Neural cell (in vitro differentiated cells): Measurements from ENCODE around the gene LRRK1. TPM values are rescaled to one million over a fixed set of nuclear protein-coding genes. Genes with fewer than 3 reads are reported as not detected.

Experiments used
- H2AFZ ChIP-seq: fragments of 200-600, 300-800 bp; sonication (generic), shearing (Covaris generic); 2 replicates; pipeline ENCODE4 v1.6.0; 2014; ENCODE audit warnings: low read depth, mild to moderate bottlenecking, antibody characterized with exemption, low read length, moderate library complexity
- H3F3A ChIP-seq: fragments of 200-600 bp; shearing (Covaris generic); 2 replicates; pipeline ENCODE4 v1.6.1; 2016; ENCODE audit warnings: mild to moderate bottlenecking, moderate library complexity, mixed read lengths, antibody characterized with exemption, low read length; ENCODE audit not compliant: insufficient read depth, poor library complexity, severe bottlenecking
- H3K27ac ChIP-seq: fragments of 200-600, 300-800 bp; sonication (generic), shearing (Covaris generic); 2 replicates; pipeline ENCODE4 v1.5.1; 2014; ENCODE audit warnings: mild to moderate bottlenecking, low read length, moderate library complexity
- H3K27me3 ChIP-seq: fragments of 300-800, 200-600 bp; sonication (generic), shearing (Covaris generic); 2 replicates; pipeline ENCODE4 v1.6.0; 2014; ENCODE audit warnings: mild to moderate bottlenecking, low read depth, low read length, moderate library complexity; ENCODE audit not compliant: insufficient read depth
- H3K36me3 ChIP-seq: fragments of 300-800, 200-600 bp; sonication (generic), shearing (Covaris generic); 2 replicates; pipeline ENCODE4 v1.5.1; 2014; ENCODE audit warnings: mild to moderate bottlenecking, antibody characterized with exemption, low read length, moderate library complexity; ENCODE audit not compliant: insufficient read depth
- H3K4me2 ChIP-seq: fragments of 300-800, 200-600 bp; sonication (generic), shearing (Covaris generic); 2 replicates; pipeline ENCODE4 v1.6.0; 2014; ENCODE audit warnings: mild to moderate bottlenecking, low read length
- H3K4me3 ChIP-seq: fragments of 300-800, 200-600 bp; sonication (generic), shearing (Covaris generic); 2 replicates; pipeline ENCODE4 v1.5.1; 2014; ENCODE audit warnings: mild to moderate bottlenecking, low read length, moderate library complexity
- H3K79me2 ChIP-seq: fragments of 200-600 bp; shearing (Covaris generic); replicated peaks from 2 replicates; pipeline ENCODE4 v1.6.0; 2014; ENCODE audit warnings: mild to moderate bottlenecking, low read length, moderate library complexity; ENCODE audit not compliant: insufficient read depth
- H3K9ac ChIP-seq: fragments of 300-800, 200-600 bp; sonication (generic), shearing (Covaris generic); 2 replicates; pipeline ENCODE4 v1.6.1; 2016; ENCODE audit warnings: mild to moderate bottlenecking, low read length, mixed read lengths
- H3K9me2 ChIP-seq: fragments of 200-600 bp; shearing (Covaris generic); 2 replicates; pipeline ENCODE4 v1.6.1; 2016; ENCODE audit warnings: mild to moderate bottlenecking, low read length, mixed read lengths; ENCODE audit not compliant: insufficient read depth
- H3K9me3 ChIP-seq: fragments of 200-600, 300-800 bp; sonication (generic), shearing (Covaris generic); 2 replicates; pipeline ENCODE4 v1.6.1; 2016; ENCODE audit warnings: mild to moderate bottlenecking, mixed run types, low read length, moderate library complexity, mixed read lengths
- H4K20me1 ChIP-seq: fragments of 200-600 bp; shearing (Covaris generic); 2 replicates; pipeline ENCODE4 v1.6.1; 2016; ENCODE audit warnings: mild to moderate bottlenecking, mixed run types; ENCODE audit not compliant: insufficient read depth
- EP300 ChIP-seq: fragments of 450-650 bp; conservative IDR thresholded peaks from 2 replicates; pipeline ENCODE4 v1.6.1; 2014; ENCODE audit warnings: antibody characterized with exemption, mild to moderate bottlenecking, moderate library complexity; ENCODE audit not compliant: poor library complexity, severe bottlenecking
- EZH2 ChIP-seq: fragments of 200-600, 300-800 bp; shearing (Covaris generic), sonication (generic); IDR thresholded peaks from 2 replicates; pipeline ENCODE4 v1.6.1; 2014; ENCODE audit warnings: antibody characterized with exemption, low read length, borderline replicate concordance, mild to moderate bottlenecking; ENCODE audit not compliant: insufficient read depth, poor library complexity, severe bottlenecking
- MXI1 ChIP-seq: fragments of 450-650 bp; conservative IDR thresholded peaks from 2 replicates; pipeline ENCODE4 v1.6.1; 2014; ENCODE audit warnings: antibody characterized with exemption, mild to moderate bottlenecking; ENCODE audit not compliant: poor library complexity, severe bottlenecking
- POLR2AphosphoS5 ChIP-seq: IDR thresholded peaks from 2 replicates; pipeline ENCODE4 v1.6.1; 2012
- RAD21 ChIP-seq: fragments of 450-650 bp; conservative IDR thresholded peaks from 2 replicates; pipeline ENCODE4 v1.6.1; 2014; ENCODE audit warnings: antibody characterized with exemption, mild to moderate bottlenecking, moderate library complexity
- SMC3 ChIP-seq: fragments of 450-650 bp; conservative IDR thresholded peaks from 2 replicates; pipeline ENCODE4 v1.6.1; 2014; ENCODE audit warnings: antibody characterized with exemption, mild to moderate bottlenecking, moderate library complexity; ENCODE audit not compliant: poor library complexity
- TAF1 ChIP-seq: IDR thresholded peaks from 2 replicates; pipeline ENCODE4 v1.6.1; 2012; ENCODE audit warnings: low read depth
- polyA plus RNA-seq: library from polyadenylated mRNA; depleted of rRNA; stranded (reverse); fragments of >200 nt; gene quantifications from 2 replicates; pipeline ENCODE4 v1.2.3, GENCODE V29; 2014
- TF ChIP-seq, protein P1 (sequence below): IDR thresholded peaks from 2 replicates; pipeline ENCODE4 v1.6.1; 2012; ENCODE audit warnings: borderline replicate concordance
- TF ChIP-seq, protein P2 (sequence below): fragments of 450-650 bp; IDR thresholded peaks from 2 replicates; pipeline ENCODE4 v1.5.1; 2014; ENCODE audit warnings: antibody characterized with exemption, mild to moderate bottlenecking, moderate library complexity; ENCODE audit not compliant: poor library complexity, severe bottlenecking

Gene LRRK1
- polyA plus RNA-seq, 1 donor from 2014 or later, result 0.06 TPM

DNA sequence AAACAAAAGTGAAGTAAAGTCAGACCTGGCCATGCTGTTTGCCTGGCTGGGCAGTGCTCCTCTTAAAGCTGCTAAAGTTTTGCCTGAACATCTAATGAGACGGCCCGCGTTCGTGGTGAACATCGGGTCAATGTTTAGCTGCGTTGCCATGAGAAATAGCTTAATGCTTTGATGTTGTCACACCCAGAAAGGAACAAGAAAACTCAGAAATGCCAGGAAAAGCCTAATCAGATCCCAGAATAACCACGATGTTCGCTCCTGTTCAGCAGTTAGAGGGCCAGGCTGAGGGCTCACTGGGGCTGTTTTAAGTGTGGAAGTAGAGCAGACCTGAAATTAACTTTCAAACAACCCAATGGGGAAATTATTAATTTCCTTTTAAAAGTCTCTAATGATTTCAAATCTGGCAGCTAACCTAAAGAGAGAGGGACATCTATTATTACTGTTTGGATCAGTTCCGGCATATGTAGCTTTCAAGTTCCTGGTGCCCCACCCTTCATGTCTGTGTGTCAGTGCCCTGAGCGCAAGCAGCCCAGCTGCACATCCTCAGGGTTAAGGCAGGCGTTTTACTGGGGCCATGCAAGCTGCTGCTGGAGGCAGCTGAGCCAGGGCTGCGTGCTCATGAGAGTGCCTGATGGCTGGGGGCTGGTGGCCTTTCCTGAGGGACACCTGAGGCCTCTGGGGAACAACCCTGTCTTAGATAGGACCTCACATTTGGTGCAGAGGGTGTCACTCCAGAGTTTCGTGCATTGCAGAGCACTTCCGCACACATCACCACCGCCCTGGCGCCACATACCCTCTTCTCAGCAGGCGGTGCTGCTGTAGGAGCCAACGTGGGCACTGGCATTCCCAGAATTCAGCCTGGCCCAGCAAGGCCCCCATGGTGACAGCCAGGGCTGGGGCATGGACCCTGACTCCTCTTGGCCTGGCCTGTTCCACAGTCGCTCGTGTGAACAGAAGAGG is 76.6 kb downstream of the LRRK1 start:
- Histone ChIP-seq H3F3A (no peaks in the 10 kb centered on the region), H3K27ac (no peak overlapping the region), H2AFZ (no peak overlapping the region), H3K4me2 (no peak overlapping the region), H3K27me3 (no peaks in the 10 kb centered on the region), H4K20me1 (no peaks in the 10 kb centered on the region), H3K9me3 (no peaks in the 10 kb centered on the region), H3K4me3 (no peak overlapping the region), H3K9me2 (no peaks in the 10 kb centered on the region), H3K36me3 (no peaks in the 10 kb centered on the region), H3K79me2 (no peaks in the 10 kb centered on the region), H3K9ac (no peak overlapping the region)
- no peak for TF ChIP-seq RAD21
- TF ChIP-seq MXI1, result no peak
- TF ChIP-seq, protein P1, sequence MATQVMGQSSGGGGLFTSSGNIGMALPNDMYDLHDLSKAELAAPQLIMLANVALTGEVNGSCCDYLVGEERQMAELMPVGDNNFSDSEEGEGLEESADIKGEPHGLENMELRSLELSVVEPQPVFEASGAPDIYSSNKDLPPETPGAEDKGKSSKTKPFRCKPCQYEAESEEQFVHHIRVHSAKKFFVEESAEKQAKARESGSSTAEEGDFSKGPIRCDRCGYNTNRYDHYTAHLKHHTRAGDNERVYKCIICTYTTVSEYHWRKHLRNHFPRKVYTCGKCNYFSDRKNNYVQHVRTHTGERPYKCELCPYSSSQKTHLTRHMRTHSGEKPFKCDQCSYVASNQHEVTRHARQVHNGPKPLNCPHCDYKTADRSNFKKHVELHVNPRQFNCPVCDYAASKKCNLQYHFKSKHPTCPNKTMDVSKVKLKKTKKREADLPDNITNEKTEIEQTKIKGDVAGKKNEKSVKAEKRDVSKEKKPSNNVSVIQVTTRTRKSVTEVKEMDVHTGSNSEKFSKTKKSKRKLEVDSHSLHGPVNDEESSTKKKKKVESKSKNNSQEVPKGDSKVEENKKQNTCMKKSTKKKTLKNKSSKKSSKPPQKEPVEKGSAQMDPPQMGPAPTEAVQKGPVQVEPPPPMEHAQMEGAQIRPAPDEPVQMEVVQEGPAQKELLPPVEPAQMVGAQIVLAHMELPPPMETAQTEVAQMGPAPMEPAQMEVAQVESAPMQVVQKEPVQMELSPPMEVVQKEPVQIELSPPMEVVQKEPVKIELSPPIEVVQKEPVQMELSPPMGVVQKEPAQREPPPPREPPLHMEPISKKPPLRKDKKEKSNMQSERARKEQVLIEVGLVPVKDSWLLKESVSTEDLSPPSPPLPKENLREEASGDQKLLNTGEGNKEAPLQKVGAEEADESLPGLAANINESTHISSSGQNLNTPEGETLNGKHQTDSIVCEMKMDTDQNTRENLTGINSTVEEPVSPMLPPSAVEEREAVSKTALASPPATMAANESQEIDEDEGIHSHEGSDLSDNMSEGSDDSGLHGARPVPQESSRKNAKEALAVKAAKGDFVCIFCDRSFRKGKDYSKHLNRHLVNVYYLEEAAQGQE, result no peak
- no peak for TF ChIP-seq EP300
- no peak for TF ChIP-seq EZH2
- no peak for TF ChIP-seq TAF1
- TF ChIP-seq, protein P2, sequence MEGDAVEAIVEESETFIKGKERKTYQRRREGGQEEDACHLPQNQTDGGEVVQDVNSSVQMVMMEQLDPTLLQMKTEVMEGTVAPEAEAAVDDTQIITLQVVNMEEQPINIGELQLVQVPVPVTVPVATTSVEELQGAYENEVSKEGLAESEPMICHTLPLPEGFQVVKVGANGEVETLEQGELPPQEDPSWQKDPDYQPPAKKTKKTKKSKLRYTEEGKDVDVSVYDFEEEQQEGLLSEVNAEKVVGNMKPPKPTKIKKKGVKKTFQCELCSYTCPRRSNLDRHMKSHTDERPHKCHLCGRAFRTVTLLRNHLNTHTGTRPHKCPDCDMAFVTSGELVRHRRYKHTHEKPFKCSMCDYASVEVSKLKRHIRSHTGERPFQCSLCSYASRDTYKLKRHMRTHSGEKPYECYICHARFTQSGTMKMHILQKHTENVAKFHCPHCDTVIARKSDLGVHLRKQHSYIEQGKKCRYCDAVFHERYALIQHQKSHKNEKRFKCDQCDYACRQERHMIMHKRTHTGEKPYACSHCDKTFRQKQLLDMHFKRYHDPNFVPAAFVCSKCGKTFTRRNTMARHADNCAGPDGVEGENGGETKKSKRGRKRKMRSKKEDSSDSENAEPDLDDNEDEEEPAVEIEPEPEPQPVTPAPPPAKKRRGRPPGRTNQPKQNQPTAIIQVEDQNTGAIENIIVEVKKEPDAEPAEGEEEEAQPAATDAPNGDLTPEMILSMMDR, result no peak
- TF ChIP-seq POLR2AphosphoS5, result no peak

DNA sequence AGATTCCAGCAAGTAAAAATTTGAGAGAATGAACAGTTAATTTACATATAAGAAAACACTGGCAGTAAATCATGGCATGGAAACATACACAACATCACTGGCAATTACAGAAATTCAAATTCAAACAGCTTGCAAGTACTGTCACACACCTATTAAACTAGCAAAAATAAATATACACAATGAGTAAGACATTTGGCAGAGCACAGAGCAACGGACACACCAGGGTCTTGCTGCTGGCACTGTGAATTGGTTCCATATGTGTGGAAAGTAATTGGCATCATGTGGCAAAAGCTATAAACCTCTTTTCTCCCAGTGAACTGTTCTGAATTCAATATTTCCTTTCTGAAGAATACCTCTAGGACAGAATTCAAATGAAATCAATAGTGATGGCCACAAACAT is 78.3 kb downstream of the LRRK1 start:
- TF ChIP-seq POLR2AphosphoS5 (no peak), EZH2 (no peak), SMC3 (no peak), RAD21 (no peak), EP300 (no peak), TAF1 (no peak), MXI1 (no peak)
- TF ChIP-seq, protein P1, result no peak
- TF ChIP-seq, protein P2, result no peak
- Histone ChIP-seq H3K9ac (no peak overlapping the region), H3K9me3 (no peaks in the 10 kb centered on the region), H2AFZ (no peak overlapping the region), H3K79me2 (no peaks in the 10 kb centered on the region), H3K27me3 (no peaks in the 10 kb centered on the region), H3F3A (no peaks in the 10 kb centered on the region), H3K4me2 (no peak overlapping the region), H3K36me3 (no peaks in the 10 kb centered on the region), H3K9me2 (no peaks in the 10 kb centered on the region), H3K4me3 (no peak overlapping the region), H4K20me1 (no peaks in the 10 kb centered on the region), H3K27ac (no peak overlapping the region)
